Tibial nerve (tissue), 4 donors: ENCODE results near the gene SLC6A17. TPM values are rescaled to one million over a fixed set of nuclear protein-coding genes. Genes with fewer than 3 reads are reported as not detected.

Experiments
- DNase-seq, 2 donors: peaks; one replicate each; pipeline ENCODE4 v3.0.0-alpha.2; 2019; ENCODE audit warnings: low spot score in 2 of 2
- H3K27ac ChIP-seq, 4 donors: fragments of 200-600 bp; sonication (generic) in 3 of 4; one replicate each; pipeline ENCODE4 v1.5.1; 2017 to 2019; ENCODE audit warnings: mild to moderate bottlenecking in 1 of 4
- H3K27me3 ChIP-seq, 2 donors: fragments of 200-600 bp; sonication (generic) in 1 of 2; one replicate each; pipeline versions ENCODE4 v1.5.1 to v1.6.0; 2017 to 2019
- H3K36me3 ChIP-seq, 3 donors: fragments of 200-600 bp; sonication (generic); one replicate each; pipeline ENCODE4 v1.5.1; 2018 to 2019
- H3K4me1 ChIP-seq, 4 donors: fragments of 200-600 bp; sonication (generic) in 3 of 4; one replicate each; pipeline ENCODE4 v1.5.1; 2017 to 2019
- H3K4me3 ChIP-seq, 4 donors: fragments of 200-600 bp; sonication (generic) in 3 of 4; one replicate each; pipeline ENCODE4 v1.5.1; 2017 to 2019; ENCODE audit warnings: mild to moderate bottlenecking in 1 of 4, moderate library complexity in 1 of 4
- H3K9me3 ChIP-seq, 4 donors: fragments of 200-600 bp; sonication (generic) in 3 of 4; one replicate each; pipeline ENCODE4 v1.5.1; 2017 to 2019
- EP300 ChIP-seq, 2 donors: sonication (generic); formaldehyde crosslinking; IDR thresholded peaks; one replicate each; pipeline ENCODE4 v1.6.1; 2017; ENCODE audit warnings: antibody characterized with exemption in 2 of 2, mild to moderate bottlenecking in 1 of 2
- POLR2A ChIP-seq, 2 donors: fragments of 450-650 bp; IDR thresholded peaks; one replicate each; pipeline ENCODE4 v1.6.1; 2017; ENCODE audit warnings: antibody characterized with exemption in 2 of 2, mild to moderate bottlenecking in 2 of 2, moderate library complexity in 2 of 2
- WGBS, 2 donors: methylation state at CpG; one replicate each; pipeline ENCODE4 v1.1.5; 2018; 5-methylcytosine and 5-hydroxymethylcytosine counted together
- total RNA-seq, 4 donors: library from RNA; depleted of rRNA; stranded (reverse); fragments of >200 nt; gene quantifications; one replicate each; pipeline ENCODE4 v1.1.0, GENCODE V29; 2016
- TF ChIP-seq, protein P1 (sequence below), 5 experiments: fragments of 200-600 bp in 3 of 5; fragments of 450-650 bp in 2 of 5; sonication (generic) in 3 of 5; IDR thresholded peaks; one replicate each; pipeline ENCODE4 v1.5.1; 2016 to 2019; ENCODE audit warnings: antibody characterized with exemption in 5 of 5, mild to moderate bottlenecking in 3 of 5, moderate library complexity in 2 of 5

The SLC6A17 gene
- total RNA-seq, 4 donors from 2014 or later: under 0.01 to 0.22 TPM; not detected in 2

DNA sequence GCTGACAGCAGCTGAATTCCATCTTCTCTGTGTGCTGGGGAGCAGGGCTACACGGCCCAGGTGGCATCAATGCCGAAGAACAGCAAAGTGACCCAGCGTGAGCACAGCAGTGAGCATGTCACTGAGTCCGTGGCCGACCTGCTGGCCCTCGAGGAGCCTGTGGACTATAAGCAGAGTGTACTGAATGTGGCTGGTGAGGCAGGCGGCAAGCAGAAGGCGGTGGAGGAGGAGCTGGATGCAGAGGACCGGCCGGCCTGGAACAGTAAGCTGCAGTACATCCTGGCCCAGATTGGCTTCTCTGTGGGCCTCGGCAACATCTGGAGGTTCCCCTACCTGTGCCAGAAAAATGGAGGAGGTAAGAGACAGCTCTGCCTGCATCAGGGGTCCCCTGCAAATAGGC is 16.6 kb downstream of the SLC6A17 start:
- no peaks in the 10 kb centered on the region for H3K4me1 ChIP-seq
- no peaks in the 10 kb centered on the region for H3K9me3 ChIP-seq
- H3K27me3 ChIP-seq: no peaks in the 10 kb centered on the region
- H3K36me3 ChIP-seq: no peaks in the 10 kb centered on the region
- H3K27ac ChIP-seq: no peak overlapping the region
- H3K4me3 ChIP-seq: no peak overlapping the region
- DNase-seq: no peak
- 85 to 93% methylated on average over 11 of the region's 11 CpGs for WGBS, 2 donors
- no peak for TF ChIP-seq POLR2A (IDR thresholded peaks at IDR 0.05)
- TF ChIP-seq EP300 (IDR thresholded peaks at IDR 0.05): no peak

DNA sequence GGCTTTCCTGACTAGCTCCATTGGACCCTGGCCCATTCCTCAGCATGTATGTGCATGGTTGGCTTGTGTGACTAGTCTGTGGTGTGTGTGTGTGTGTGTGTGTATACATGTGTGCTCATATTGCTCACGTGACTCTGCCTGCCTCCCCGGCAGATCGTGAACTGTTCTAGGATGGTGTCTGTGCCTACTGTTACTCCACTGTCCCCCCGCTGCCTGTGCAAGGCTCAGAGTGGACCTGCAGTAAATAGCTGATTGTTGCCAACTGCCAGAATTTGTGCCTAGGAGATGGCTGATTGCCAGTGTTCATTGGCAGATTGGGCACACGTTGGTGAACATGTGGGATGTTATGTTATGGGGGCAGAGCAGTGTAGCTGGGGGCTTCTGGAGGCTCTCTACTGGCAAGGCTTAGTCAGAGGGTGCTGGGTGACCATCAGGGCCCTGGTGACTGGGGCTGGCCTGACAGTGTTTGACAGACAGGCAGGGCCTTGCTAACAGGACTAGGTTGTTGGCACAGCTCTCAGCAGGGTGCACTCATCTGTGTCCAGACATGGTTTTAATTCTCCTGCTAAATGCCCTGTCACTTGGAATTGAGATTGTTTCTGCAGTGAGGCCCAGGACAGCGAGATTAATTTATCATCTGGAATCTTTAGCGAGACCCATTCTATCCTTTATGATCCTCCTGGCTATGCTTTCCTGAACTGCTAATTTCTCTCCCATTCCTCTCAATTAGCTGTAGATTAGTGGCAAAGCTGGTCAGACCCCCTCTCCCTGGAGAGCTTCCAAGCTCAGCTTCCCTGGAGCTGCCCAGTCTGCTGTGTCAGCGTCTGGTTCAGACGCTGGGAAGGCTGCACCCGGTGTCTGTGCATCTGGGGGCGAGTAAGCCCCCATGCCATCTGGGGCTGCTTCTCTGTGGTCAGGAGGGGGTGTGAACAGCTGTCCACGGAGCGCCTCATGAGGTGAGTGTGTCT is 20.8 kb downstream of the SLC6A17 start:
- no peaks in the 10 kb centered on the region for H3K27me3 ChIP-seq
- H3K27ac ChIP-seq: no peak overlapping the region
- no peaks in the 10 kb centered on the region for H3K9me3 ChIP-seq
- WGBS, 2 donors: 53 to 59% methylated on average over 12 to 13 of the region's 13 CpGs
- no peak for DNase-seq
- TF ChIP-seq, protein P1, sequence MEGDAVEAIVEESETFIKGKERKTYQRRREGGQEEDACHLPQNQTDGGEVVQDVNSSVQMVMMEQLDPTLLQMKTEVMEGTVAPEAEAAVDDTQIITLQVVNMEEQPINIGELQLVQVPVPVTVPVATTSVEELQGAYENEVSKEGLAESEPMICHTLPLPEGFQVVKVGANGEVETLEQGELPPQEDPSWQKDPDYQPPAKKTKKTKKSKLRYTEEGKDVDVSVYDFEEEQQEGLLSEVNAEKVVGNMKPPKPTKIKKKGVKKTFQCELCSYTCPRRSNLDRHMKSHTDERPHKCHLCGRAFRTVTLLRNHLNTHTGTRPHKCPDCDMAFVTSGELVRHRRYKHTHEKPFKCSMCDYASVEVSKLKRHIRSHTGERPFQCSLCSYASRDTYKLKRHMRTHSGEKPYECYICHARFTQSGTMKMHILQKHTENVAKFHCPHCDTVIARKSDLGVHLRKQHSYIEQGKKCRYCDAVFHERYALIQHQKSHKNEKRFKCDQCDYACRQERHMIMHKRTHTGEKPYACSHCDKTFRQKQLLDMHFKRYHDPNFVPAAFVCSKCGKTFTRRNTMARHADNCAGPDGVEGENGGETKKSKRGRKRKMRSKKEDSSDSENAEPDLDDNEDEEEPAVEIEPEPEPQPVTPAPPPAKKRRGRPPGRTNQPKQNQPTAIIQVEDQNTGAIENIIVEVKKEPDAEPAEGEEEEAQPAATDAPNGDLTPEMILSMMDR (IDR thresholded peaks at IDR 0.05): no peak
- TF ChIP-seq POLR2A (IDR thresholded peaks at IDR 0.05): no peak
- no peak for TF ChIP-seq EP300 (IDR thresholded peaks at IDR 0.05)
- H3K36me3 ChIP-seq: no peaks in the 10 kb centered on the region
- no peaks in the 10 kb centered on the region for H3K4me1 ChIP-seq
- H3K4me3 ChIP-seq: no peak overlapping the region

DNA sequence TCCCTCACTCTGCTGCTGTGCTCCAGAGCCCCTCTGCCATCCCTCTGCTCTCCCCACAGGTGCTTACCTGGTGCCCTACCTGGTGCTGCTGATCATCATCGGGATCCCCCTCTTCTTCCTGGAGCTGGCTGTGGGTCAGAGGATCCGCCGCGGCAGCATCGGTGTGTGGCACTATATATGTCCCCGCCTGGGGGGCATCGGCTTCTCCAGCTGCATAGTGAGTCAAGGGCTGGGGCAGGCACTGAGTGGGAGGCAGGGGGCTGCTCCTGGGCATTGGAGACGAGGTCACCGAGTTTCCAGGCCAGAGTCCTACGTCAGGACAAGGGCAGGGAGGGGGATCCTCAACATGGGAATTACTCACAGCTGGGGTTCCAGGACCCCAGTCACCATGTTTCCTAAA is 21.7 kb downstream of the SLC6A17 start:
- H3K9me3 ChIP-seq: no peaks in the 10 kb centered on the region
- no peak overlapping the region for H3K27ac ChIP-seq
- 78 to 89% methylated on average over 9 to 10 of the region's 10 CpGs for WGBS, 2 donors
- H3K4me1 ChIP-seq: no peaks in the 10 kb centered on the region
- H3K27me3 ChIP-seq: no peaks in the 10 kb centered on the region
- no peak for DNase-seq
- no peak overlapping the region for H3K4me3 ChIP-seq
- TF ChIP-seq, protein P1 (IDR thresholded peaks at IDR 0.05): no peak
- TF ChIP-seq EP300 (IDR thresholded peaks at IDR 0.05) (no peak), POLR2A (IDR thresholded peaks at IDR 0.05) (no peak)
- no peaks in the 10 kb centered on the region for H3K36me3 ChIP-seq

DNA sequence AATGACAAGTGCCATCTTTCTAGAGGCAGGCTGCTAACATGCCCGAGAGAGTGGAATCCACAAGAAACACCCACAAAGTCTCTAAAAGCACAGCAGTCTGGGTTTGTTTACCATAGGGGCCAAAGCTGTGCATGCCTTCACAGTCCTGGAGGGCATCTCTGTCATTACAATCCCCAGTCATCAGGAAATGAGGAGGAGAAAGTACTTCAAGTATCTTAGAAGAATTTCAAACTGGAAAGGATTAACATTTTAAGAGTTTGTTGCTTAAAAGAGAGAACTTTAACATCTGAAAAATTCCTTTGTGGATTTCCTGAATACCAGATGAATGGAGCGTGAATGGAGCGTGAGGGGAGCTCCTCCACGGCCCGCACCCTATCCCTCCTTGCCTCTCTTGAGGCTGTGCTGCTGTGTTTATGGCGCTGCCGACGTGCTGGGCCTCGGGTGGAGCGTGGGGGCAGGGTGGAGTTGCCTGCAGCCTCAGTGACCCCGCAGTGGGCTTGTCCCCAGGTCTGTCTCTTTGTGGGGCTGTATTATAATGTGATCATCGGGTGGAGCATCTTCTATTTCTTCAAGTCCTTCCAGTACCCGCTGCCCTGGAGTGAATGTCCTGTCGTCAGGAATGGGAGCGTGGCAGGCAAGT is 23.3 kb downstream of the SLC6A17 start:
- TF ChIP-seq, protein P1 (IDR thresholded peaks at IDR 0.05): no peak
- TF ChIP-seq POLR2A (IDR thresholded peaks at IDR 0.05) (no peak), EP300 (IDR thresholded peaks at IDR 0.05) (no peak)
- peaks cover 0 to 7% (median 0%) of the 10 kb centered on the region in 4 donors for H3K9me3 ChIP-seq
- WGBS, 2 donors: 60 to 61% methylated on average over 13 to 15 of the region's 15 CpGs
- H3K27ac ChIP-seq: no peak overlapping the region
- H3K36me3 ChIP-seq: no peaks in the 10 kb centered on the region
- H3K4me3 ChIP-seq: no peak overlapping the region
- DNase-seq: no peak
- no peaks in the 10 kb centered on the region for H3K27me3 ChIP-seq
- H3K4me1 ChIP-seq: no peaks in the 10 kb centered on the region

DNA sequence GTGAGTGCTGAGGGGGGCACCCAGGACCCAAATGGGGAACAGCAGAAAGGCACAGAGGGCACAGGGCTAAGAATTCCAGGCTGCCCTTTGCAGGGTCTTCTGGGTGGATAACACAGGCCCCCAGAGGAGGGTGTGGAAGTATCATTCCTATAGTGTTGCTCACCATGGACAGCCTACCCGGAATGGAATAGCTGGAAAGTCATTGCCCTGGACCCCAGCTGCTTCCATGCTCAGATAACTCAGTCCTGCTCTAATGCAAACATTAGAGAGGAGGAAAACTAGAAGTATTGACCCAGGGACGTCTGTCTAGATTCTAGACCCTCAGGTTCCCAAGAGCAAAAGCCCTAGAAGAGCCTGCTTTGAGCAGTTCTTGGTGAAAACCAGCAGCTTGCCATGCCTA is 24.7 kb downstream of the SLC6A17 start:
- Histone ChIP-seq H3K36me3 (no peaks in the 10 kb centered on the region), H3K4me3 (no peak overlapping the region), H3K9me3 (peaks cover 0 to 9% (median 0%) of the 10 kb centered on the region in 4 donors), H3K27ac (no peak overlapping the region), H3K4me1 (no peaks in the 10 kb centered on the region), H3K27me3 (no peaks in the 10 kb centered on the region)
- no peak for DNase-seq
- WGBS, 2 donors: 64 to 82% methylated on average over 2 of the region's 2 CpGs
- TF ChIP-seq EP300 (IDR thresholded peaks at IDR 0.05) (no peak), POLR2A (IDR thresholded peaks at IDR 0.05) (no peak)
- TF ChIP-seq, protein P1 (IDR thresholded peaks at IDR 0.05): no peak
